Activated naive CD4-positive, alpha-beta T cell treated with anti-CD3 and anti-CD28 coated beads, Interleukin-2, amount 50 U/mL, for 24 hours (primary cell): ENCODE results near the gene PIP5K1C.
"Not testable (repeated sequence)": the region's sequence is repeated elsewhere in the genome, so short reads cannot be mapped to it uniquely, and the experiment has no call there.

Experiments
- H3K27ac Mint-ChIP-seq: one replicate; pipeline ENCODE4 v1.8.0; 2021; ENCODE audit warnings: mild to moderate bottlenecking, mixed read lengths
- H3K27me3 Mint-ChIP-seq: one replicate; pipeline ENCODE4 v1.8.0; 2021; ENCODE audit warnings: mixed read lengths
- H3K36me3 Mint-ChIP-seq: one replicate; pipeline ENCODE4 v1.8.0; 2021; ENCODE audit warnings: mixed read lengths
- H3K4me1 Mint-ChIP-seq: one replicate; pipeline ENCODE4 v1.8.0; 2021; ENCODE audit warnings: mixed read lengths
- H3K4me3 Mint-ChIP-seq: one replicate; pipeline ENCODE4 v1.8.0; 2021; ENCODE audit warnings: mild to moderate bottlenecking, mixed read lengths
- H3K9me3 Mint-ChIP-seq: one replicate; pipeline ENCODE4 v1.8.0; 2021; ENCODE audit warnings: mixed read lengths

The PIP5K1C gene

GRCh38 chr19:3603121-3603811 lies 97.0 kb downstream of the PIP5K1C start:
- H3K4me3 Mint-ChIP-seq = no peak overlapping the region
- no peaks in the 10 kb centered on the region for H3K36me3 Mint-ChIP-seq
- peaks cover 6% of the 10 kb centered on the region for H3K4me1 Mint-ChIP-seq
- H3K27ac Mint-ChIP-seq = no peak overlapping the region
- H3K27me3 Mint-ChIP-seq = no peaks in the 10 kb centered on the region
- no peaks in the 10 kb centered on the region for H3K9me3 Mint-ChIP-seq

- Mint-ChIP-seq H3K4me3 (no peak overlapping the region), H3K27me3 (no peaks in the 10 kb centered on the region)
Measured at GRCh38 chr19:3601021-3601420, 99.2 kb downstream of the PIP5K1C start.

GRCh38 chr19:3599776-3600187 lies 100.5 kb downstream of the PIP5K1C start:
- Mint-ChIP-seq H3K4me3 (no peak overlapping the region), H3K36me3 (no peaks in the 10 kb centered on the region), H3K9me3 (no peaks in the 10 kb centered on the region), H3K27me3 (no peaks in the 10 kb centered on the region), H3K4me1 (no peaks in the 10 kb centered on the region), H3K27ac (no peak overlapping the region)

More at GRCh38 chr19:3601021-3601420, 99.2 kb downstream of the PIP5K1C start:
- no peak overlapping the region for H3K27ac Mint-ChIP-seq
- no peaks in the 10 kb centered on the region for H3K4me1 Mint-ChIP-seq
- no peaks in the 10 kb centered on the region for H3K9me3 Mint-ChIP-seq
- H3K36me3 Mint-ChIP-seq = no peaks in the 10 kb centered on the region

GRCh38 chr19:3595521-3596061 lies 104.7 kb downstream of the PIP5K1C start:
- Mint-ChIP-seq H3K4me1 (no peaks in the 10 kb centered on the region), H3K9me3 (no peaks in the 10 kb centered on the region), H3K27ac (no peak overlapping the region), H3K27me3 (no peaks in the 10 kb centered on the region), H3K4me3 (no peak overlapping the region), H3K36me3 (no peaks in the 10 kb centered on the region)

GRCh38 chr19:3593156-3593555 lies 107.1 kb downstream of the PIP5K1C start:
- H3K27me3 Mint-ChIP-seq = no peaks in the 10 kb centered on the region

GRCh38 chr19:3591876-3592613 lies 108.2 kb downstream of the PIP5K1C start:
- Mint-ChIP-seq H3K4me1 (no peaks in the 10 kb centered on the region), H3K36me3 (no peaks in the 10 kb centered on the region), H3K27me3 (no peaks in the 10 kb centered on the region), H3K9me3 (no peaks in the 10 kb centered on the region), H3K4me3 (no peak overlapping the region), H3K27ac (no peak overlapping the region)

More at GRCh38 chr19:3593156-3593555, 107.1 kb downstream of the PIP5K1C start:
- H3K4me3 Mint-ChIP-seq = no peak overlapping the region
- no peaks in the 10 kb centered on the region for H3K9me3 Mint-ChIP-seq
- no peak overlapping the region for H3K27ac Mint-ChIP-seq
- no peaks in the 10 kb centered on the region for H3K4me1 Mint-ChIP-seq
- no peaks in the 10 kb centered on the region for H3K36me3 Mint-ChIP-seq

- Mint-ChIP-seq H3K27me3 (no peaks in the 10 kb centered on the region), H3K9me3 (no peaks in the 10 kb centered on the region), H3K27ac (no peak overlapping the region), H3K4me3 (no peak overlapping the region), H3K36me3 (no peaks in the 10 kb centered on the region), H3K4me1 (no peaks in the 10 kb centered on the region)
Measured at GRCh38 chr19:3590991-3591659, 109.1 kb downstream of the PIP5K1C start.

- no peaks in the 10 kb centered on the region for H3K4me1 Mint-ChIP-seq
- H3K9me3 Mint-ChIP-seq = no peaks in the 10 kb centered on the region
- H3K36me3 Mint-ChIP-seq = no peaks in the 10 kb centered on the region
- no peaks in the 10 kb centered on the region for H3K27me3 Mint-ChIP-seq
- no peak overlapping the region for H3K27ac Mint-ChIP-seq
- H3K4me3 Mint-ChIP-seq = no peak overlapping the region
Measured at GRCh38 chr19:3589949-3590348, 110.3 kb downstream of the PIP5K1C start.

- Mint-ChIP-seq H3K36me3 (no peaks in the 10 kb centered on the region), H3K4me3 (no peak overlapping the region), H3K27ac (no peak overlapping the region), H3K9me3 (no peaks in the 10 kb centered on the region), H3K4me1 (no peaks in the 10 kb centered on the region), H3K27me3 (no peaks in the 10 kb centered on the region)
Measured at GRCh38 chr19:3589439-3589838, 110.8 kb downstream of the PIP5K1C start.

- Mint-ChIP-seq H3K4me1 (no peaks in the 10 kb centered on the region), H3K27ac (no peak overlapping the region), H3K4me3 (peak overlapping the region; percentile 11), H3K9me3 (no peaks in the 10 kb centered on the region), H3K27me3 (no peaks in the 10 kb centered on the region), H3K36me3 (no peaks in the 10 kb centered on the region)
Measured at GRCh38 chr19:3586707-3587346, 113.4 kb downstream of the PIP5K1C start.

- H3K4me3 Mint-ChIP-seq = peak overlapping the region; percentile 55
- H3K36me3 Mint-ChIP-seq = no peaks in the 10 kb centered on the region
- H3K27me3 Mint-ChIP-seq = no peaks in the 10 kb centered on the region
- no peak overlapping the region for H3K27ac Mint-ChIP-seq
- no peaks in the 10 kb centered on the region for H3K4me1 Mint-ChIP-seq
- no peaks in the 10 kb centered on the region for H3K9me3 Mint-ChIP-seq
Measured at GRCh38 chr19:3586127-3586626, 114.1 kb downstream of the PIP5K1C start.

GRCh38 chr19:3585301-3586126 lies 114.8 kb downstream of the PIP5K1C start, which contains the start of gene GIPC3:
GIPC3 (plus strand) TSS chr19:3585478; CDS start chr19:3585598, 120 bp downstream.
- H3K27me3 Mint-ChIP-seq = no peaks in the 10 kb centered on the region
- H3K4me1 Mint-ChIP-seq = no peaks in the 10 kb centered on the region
- peak within 1 kb of the TSS; percentile 55 for H3K4me3 Mint-ChIP-seq
- no peaks in the 10 kb centered on the region for H3K36me3 Mint-ChIP-seq
- no peak within 1 kb of the TSS for H3K27ac Mint-ChIP-seq
- no peaks in the 10 kb centered on the region for H3K9me3 Mint-ChIP-seq

GRCh38 chr19:3584036-3584802 lies 116.0 kb downstream of the PIP5K1C start:
- H3K36me3 Mint-ChIP-seq, H3K4me1 Mint-ChIP-seq, H3K9me3 Mint-ChIP-seq, H3K27ac Mint-ChIP-seq, H3K27me3 Mint-ChIP-seq: not testable (repeated sequence)
- peak overlapping the region; percentile 7 for H3K4me3 Mint-ChIP-seq

GRCh38 chr19:3581792-3582191 lies 118.5 kb downstream of the PIP5K1C start:
- not testable (repeated sequence) for H3K4me1 Mint-ChIP-seq, H3K27ac Mint-ChIP-seq, H3K36me3 Mint-ChIP-seq, H3K9me3 Mint-ChIP-seq, H3K4me3 Mint-ChIP-seq, H3K27me3 Mint-ChIP-seq
